ENCODE measurements around the gene ZNRD2.

ZNRD2 gene

DNA sequence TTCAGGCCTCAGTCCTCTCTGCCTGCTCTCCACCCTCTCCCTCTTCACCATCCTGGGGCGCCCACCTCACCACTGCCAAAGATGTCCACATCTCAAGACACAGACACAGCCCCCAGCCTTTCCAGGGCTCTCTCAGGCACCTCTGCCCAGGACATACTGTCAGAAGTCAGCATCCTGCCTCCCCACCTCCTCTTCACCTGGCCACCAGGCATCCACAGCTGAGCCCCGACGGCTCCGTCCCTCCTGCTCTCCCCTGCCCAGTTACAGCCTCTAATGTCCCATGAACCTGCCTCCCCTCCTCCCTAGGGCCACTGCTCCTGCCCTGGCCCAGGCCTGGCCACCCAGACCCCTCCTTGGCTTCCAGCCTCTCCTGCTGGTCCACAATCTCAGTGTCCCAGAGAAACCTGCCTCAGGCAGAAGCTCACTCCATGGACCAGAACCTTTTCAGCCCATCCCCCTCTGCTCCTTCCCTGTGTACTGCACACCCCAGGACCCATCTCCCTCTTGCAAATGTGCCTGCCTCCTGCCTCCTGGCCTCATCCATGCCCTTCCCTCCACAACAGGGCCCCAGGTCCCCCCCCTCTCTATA is 15.3 kb upstream of the ZNRD2 start:
- Histone ChIP-seq H3K36me3 (replicated peaks) (peaks cover 36% of the 10 kb centered on the region), H3K27ac (no peak overlapping the region), H3K27me3 (replicated peaks) (no peaks in the 10 kb centered on the region)

DNA sequence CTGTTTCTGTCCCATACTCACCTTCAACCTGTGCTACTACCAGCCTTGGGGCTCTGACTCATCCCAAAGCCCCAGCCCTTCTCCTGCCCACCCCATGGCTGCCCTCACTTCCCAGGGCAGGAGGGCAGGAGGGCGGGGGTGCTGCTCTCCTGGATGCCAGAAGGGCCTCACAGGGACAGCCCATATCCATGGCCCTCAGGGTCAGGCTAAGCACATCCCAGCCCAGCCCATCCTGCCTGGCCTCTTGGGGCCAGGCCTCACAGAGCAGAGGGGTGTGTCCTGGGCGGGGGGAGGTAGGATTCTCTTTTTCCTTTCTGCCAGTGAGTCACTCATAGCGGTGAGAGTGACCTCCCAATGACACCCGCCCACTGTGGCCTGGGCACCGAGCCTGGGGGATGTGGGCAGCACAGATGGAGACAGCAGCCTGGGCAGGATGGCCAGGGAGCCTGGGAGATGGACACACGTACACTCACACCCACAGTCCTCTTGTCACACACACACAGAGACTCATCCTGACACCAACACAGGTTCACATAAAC is 14.5 kb upstream of the ZNRD2 start:
- H3K27me3 ChIP-seq (replicated peaks), result no peaks in the 10 kb centered on the region
- peak overlapping the region; percentile 30 for H3K4me3 ChIP-seq (ENCODE audit: low read depth, low read length)
- peak; percentile 76 for DNase-seq
- TF ChIP-seq, protein P1, sequence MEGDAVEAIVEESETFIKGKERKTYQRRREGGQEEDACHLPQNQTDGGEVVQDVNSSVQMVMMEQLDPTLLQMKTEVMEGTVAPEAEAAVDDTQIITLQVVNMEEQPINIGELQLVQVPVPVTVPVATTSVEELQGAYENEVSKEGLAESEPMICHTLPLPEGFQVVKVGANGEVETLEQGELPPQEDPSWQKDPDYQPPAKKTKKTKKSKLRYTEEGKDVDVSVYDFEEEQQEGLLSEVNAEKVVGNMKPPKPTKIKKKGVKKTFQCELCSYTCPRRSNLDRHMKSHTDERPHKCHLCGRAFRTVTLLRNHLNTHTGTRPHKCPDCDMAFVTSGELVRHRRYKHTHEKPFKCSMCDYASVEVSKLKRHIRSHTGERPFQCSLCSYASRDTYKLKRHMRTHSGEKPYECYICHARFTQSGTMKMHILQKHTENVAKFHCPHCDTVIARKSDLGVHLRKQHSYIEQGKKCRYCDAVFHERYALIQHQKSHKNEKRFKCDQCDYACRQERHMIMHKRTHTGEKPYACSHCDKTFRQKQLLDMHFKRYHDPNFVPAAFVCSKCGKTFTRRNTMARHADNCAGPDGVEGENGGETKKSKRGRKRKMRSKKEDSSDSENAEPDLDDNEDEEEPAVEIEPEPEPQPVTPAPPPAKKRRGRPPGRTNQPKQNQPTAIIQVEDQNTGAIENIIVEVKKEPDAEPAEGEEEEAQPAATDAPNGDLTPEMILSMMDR (IDR thresholded peaks at IDR 0.05; ENCODE audit: low read depth, low read length, missing control alignments), result no peak
- H3K36me3 ChIP-seq (replicated peaks), result peaks cover 30% of the 10 kb centered on the region
- in situ Hi-C loops (cut with HindIII; ENCODE audit: low pct_ligation_motif_present, low sequenced_read_pairs), result no loop called here
- H3K27ac ChIP-seq, result peak overlapping the region; percentile 89

More for the DNA sequence above, 15.3 kb upstream of the ZNRD2 start:
- no peak overlapping the region for H3K4me3 ChIP-seq (ENCODE audit: low read depth, low read length)
- no peak for DNase-seq
- in situ Hi-C loops (cut with HindIII; ENCODE audit: low pct_ligation_motif_present, low sequenced_read_pairs), result no loop called here
- TF ChIP-seq, protein P1 (IDR thresholded peaks at IDR 0.05; ENCODE audit: low read depth, low read length, missing control alignments), result no peak

DNA sequence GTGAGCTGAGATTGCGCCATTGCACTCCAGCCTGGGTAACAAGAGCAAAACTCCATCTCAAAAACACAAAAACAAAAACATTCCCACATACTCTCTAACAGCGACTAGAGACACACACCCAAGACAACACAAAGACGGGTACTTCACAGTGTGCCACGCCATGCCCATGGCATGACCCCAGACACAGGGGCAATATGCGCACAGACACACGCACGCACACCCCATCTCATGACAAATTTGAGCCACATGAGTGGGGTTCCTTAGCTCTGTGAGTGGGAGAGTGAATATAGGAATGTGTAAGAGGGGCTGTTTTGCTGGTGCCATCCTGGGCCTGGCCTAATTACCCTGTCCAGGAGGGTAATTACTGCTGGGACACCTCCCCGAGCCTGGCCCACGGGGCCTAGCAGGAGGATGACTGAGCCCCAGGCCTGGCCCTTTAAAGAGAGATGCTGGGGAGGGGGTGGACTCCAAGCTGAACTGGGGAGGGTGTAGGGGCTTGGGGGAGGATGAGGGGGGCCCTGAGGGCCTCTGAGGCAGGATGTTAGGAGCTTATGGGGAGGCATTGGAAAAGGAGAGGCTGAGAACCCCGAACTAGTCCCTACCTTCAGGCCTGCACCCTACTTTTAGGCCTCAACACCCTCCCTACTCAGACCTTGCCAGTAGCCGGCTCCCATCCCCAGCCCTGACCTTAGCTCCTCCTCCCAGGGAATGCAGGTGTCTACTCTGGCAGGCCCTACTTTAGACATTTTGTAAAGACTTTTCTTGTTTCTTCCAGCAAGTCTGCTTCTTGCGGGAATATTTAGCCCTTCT is 13.6 kb upstream of the ZNRD2 start:
- in situ Hi-C loops (cut with HindIII; ENCODE audit: low pct_ligation_motif_present, low sequenced_read_pairs), result no loop called here
- Histone ChIP-seq H3K27me3 (replicated peaks) (no peaks in the 10 kb centered on the region), H3K27ac (peak overlapping the region; percentile 89), H3K4me3 (ENCODE audit: low read depth, low read length) (peak overlapping the region; percentile 73), H3K36me3 (replicated peaks) (peaks cover 20% of the 10 kb centered on the region)
- DNase-seq, result no peak
- TF ChIP-seq, protein P1 (IDR thresholded peaks at IDR 0.05; ENCODE audit: low read depth, low read length, missing control alignments), result no peak

DNA sequence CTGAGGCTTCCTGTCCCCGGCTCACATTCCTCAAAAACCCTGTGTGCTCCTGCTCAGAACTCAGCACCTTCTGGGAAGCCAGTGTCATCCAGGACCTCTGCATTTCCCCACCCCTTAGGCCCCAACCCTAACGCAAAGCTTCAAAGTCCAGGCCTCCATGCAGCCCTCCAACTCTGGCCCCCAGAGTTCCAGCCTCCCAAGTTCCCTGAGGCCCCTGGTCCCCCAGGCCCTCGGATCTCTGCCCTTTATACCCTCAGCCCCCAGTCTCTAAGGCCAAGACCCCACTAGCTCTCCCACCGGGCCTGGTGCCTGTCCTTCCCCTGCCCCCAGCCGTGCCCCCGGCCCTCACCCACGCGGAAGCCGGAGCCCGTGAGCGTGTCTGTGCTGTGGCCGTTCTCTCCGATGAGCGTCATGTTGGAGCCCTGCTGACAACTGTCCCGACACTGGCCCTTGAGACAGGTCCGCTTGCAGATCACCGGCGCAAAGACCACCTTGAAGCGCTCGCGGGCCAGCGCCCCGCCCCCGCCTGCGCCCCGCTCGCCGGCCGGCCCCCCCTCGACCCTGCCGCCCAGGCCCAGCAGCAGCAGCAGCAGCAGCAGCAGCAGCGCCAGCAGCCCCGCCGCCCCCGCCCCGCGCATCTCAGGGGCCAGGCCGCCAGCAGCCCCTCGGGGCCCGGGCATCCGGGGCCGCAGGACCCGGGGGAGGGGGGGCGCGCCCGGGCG is 12.8 kb upstream of the ZNRD2 start:
- in situ Hi-C loops (cut with HindIII; ENCODE audit: low pct_ligation_motif_present, low sequenced_read_pairs), result no loop called here
- Histone ChIP-seq H3K27me3 (replicated peaks) (no peaks in the 10 kb centered on the region), H3K36me3 (replicated peaks) (peaks cover 13% of the 10 kb centered on the region), H3K4me3 (ENCODE audit: low read depth, low read length) (peak overlapping the region; percentile 73), H3K27ac (peak overlapping the region; percentile 89)
- DNase-seq, result no peak
- TF ChIP-seq, protein P1 (IDR thresholded peaks at IDR 0.05; ENCODE audit: low read depth, low read length, missing control alignments), result no peak

DNA sequence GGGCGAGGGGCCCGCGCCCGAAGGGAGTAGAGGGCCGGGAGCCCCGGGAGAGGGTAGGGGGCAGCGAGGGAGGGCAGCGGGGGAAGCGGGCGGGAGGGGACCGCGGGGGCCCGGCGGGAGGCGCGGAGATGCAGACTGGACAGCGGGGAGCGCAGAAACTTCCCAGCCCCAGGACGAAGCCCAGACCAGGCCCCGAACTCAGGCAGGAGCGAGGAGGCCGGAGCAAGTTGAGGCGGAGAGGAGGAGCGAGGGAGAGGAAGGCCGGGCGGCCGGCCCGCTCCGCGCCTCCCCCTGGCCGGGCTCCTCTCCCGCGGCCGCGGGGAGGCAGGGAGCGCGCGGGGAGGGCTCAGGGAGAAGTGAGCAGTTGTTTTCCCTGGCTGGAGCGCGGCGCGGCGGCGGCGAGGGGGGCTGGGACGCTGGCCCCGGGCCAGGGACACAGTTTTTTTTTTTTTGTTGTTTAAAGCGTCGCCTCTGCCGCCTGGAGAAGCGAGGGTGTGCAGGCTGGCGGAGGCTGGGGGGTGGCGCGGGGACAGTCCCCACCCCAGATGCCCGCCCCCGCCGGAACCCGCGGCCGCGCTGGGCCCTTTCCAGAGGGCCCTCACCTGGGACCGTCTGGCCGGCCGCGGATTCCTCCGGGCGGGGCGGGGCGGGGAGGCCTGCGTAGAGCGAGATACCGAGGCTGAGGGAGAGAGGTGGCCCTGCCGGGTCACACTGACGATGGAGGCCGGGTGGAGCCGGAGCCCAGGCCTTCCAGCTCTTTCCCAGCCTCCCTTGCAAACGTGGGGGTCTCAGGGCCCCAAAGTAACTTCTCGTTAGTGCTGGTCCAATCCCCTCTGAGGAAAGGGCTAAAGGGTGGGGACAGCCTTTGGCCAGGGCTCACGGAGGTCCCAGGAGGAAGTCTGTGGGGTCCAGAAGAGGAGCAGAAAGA is 12.0 kb upstream of the ZNRD2 start, which contains the start of gene LTBP3:
Gene LTBP3, minus strand, starts transcription at position 358 of the 928 bp plus-strand sequence. CDS start 400 bp downstream, outside the sequence.
- Histone ChIP-seq H3K36me3 (replicated peaks) (peaks cover 7% of the 10 kb centered on the region), H3K4me3 (ENCODE audit: low read depth, low read length) (peak within 1 kb of the TSS; percentile 73), H3K27me3 (replicated peaks) (no peaks in the 10 kb centered on the region), H3K27ac (peak within 1 kb of the TSS; percentile 89)
- DNase-seq, result peak; percentile 69
- TF ChIP-seq, protein P1 (IDR thresholded peaks at IDR 0.05; ENCODE audit: low read depth, low read length, missing control alignments), result no peak
- in situ Hi-C loops (cut with HindIII; ENCODE audit: low pct_ligation_motif_present, low sequenced_read_pairs), result no loop called here

All from brain microvascular endothelial cell (primary cell).